Osteocyte (in vitro differentiated cells): Measurements from ENCODE around the gene UPP1. TPM values are rescaled to one million over a fixed set of nuclear protein-coding genes. Genes with fewer than 3 reads are reported as not detected.
"Not testable (repeated sequence)": the region's sequence is repeated elsewhere in the genome, so short reads cannot be mapped to it uniquely, and the experiment has no call there.

Experiments
- DNase-seq: peaks from one replicate; pipeline ENCODE4 v3.0.0; 2021; ENCODE audit warnings: mixed read lengths; ENCODE audit not compliant: unreplicated experiment; ENCODE audit errors: extremely low spot score
- H3K27ac Mint-ChIP-seq: one replicate; pipeline ENCODE4 v1.8.0; 2021; ENCODE audit warnings: mild to moderate bottlenecking, mixed read lengths; ENCODE audit not compliant: unreplicated experiment
- H3K27me3 Mint-ChIP-seq: one replicate; pipeline ENCODE4 v1.8.0; 2021; ENCODE audit warnings: mixed read lengths; ENCODE audit not compliant: unreplicated experiment
- H3K36me3 Mint-ChIP-seq: one replicate; pipeline ENCODE4 v1.8.0; 2021; ENCODE audit warnings: mixed read lengths; ENCODE audit not compliant: unreplicated experiment
- H3K4me1 Mint-ChIP-seq: one replicate; pipeline ENCODE4 v1.8.0; 2021; ENCODE audit warnings: mixed read lengths; ENCODE audit not compliant: unreplicated experiment
- H3K4me3 Mint-ChIP-seq: one replicate; pipeline ENCODE4 v1.8.0; 2021; ENCODE audit warnings: mild to moderate bottlenecking, moderate library complexity, mixed read lengths; ENCODE audit not compliant: unreplicated experiment
- H3K9me3 Mint-ChIP-seq: one replicate; pipeline ENCODE4 v1.8.0; 2021; ENCODE audit warnings: mixed read lengths; ENCODE audit not compliant: unreplicated experiment
- total RNA-seq: library from RNA; stranded (reverse); gene quantifications from 2 replicates; pipeline ENCODE4 v1.2.1, GENCODE V29; 2021
- TF ChIP-seq, protein P1 (sequence below): fragments of 200-600 bp; sonication (generic); IDR thresholded peaks from 2 replicates; pipeline ENCODE4 v1.5.0; 2021; ENCODE audit warnings: antibody characterized with exemption, mild to moderate bottlenecking, moderate library complexity

The UPP1 gene
- total RNA-seq, 1 donor from 2014 or later = 27.3 TPM

DNA sequence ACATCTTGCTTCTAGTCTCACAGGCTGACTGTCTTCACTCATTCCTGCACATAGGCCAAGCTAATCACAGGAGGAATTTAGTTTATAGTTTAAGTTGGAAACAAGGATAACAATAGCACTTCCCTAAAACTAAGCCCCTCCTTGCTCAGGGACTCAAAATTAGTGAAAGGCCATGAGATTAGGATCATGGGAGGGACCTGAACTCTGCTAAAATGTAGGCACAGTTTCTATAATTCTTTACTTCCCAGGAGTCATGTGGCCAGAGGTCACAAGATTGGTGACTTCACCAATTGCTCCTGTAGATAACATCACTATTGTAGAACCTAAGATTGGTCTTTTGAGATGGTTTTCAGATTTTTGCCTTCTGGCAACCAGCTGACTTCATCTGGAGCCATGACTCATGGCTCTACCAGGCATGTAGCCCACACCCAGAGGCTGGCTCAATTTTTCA, 14.8 kb upstream of the UPP1 start:
- H3K4me3 Mint-ChIP-seq = no peak overlapping the region
- H3K9me3 Mint-ChIP-seq = peaks cover 10% of the 10 kb centered on the region
- H3K27ac Mint-ChIP-seq = no peak overlapping the region
- TF ChIP-seq, protein P1, sequence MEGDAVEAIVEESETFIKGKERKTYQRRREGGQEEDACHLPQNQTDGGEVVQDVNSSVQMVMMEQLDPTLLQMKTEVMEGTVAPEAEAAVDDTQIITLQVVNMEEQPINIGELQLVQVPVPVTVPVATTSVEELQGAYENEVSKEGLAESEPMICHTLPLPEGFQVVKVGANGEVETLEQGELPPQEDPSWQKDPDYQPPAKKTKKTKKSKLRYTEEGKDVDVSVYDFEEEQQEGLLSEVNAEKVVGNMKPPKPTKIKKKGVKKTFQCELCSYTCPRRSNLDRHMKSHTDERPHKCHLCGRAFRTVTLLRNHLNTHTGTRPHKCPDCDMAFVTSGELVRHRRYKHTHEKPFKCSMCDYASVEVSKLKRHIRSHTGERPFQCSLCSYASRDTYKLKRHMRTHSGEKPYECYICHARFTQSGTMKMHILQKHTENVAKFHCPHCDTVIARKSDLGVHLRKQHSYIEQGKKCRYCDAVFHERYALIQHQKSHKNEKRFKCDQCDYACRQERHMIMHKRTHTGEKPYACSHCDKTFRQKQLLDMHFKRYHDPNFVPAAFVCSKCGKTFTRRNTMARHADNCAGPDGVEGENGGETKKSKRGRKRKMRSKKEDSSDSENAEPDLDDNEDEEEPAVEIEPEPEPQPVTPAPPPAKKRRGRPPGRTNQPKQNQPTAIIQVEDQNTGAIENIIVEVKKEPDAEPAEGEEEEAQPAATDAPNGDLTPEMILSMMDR = no peak
- H3K4me1 Mint-ChIP-seq = peaks cover 10% of the 10 kb centered on the region
- DNase-seq = no peak
- H3K36me3 Mint-ChIP-seq = peaks cover 3% of the 10 kb centered on the region
- no peaks in the 10 kb centered on the region for H3K27me3 Mint-ChIP-seq

GRCh38 chr7:48077423-48077822, 11.6 kb upstream of the UPP1 start:
- Mint-ChIP-seq H3K27ac (no peak overlapping the region), H3K4me3 (no peak overlapping the region), H3K4me1 (peaks cover 10% of the 10 kb centered on the region), H3K9me3 (peaks cover 1% of the 10 kb centered on the region), H3K36me3 (peaks cover 1% of the 10 kb centered on the region), H3K27me3 (no peaks in the 10 kb centered on the region)
- TF ChIP-seq, protein P1 = no peak
- DNase-seq = no peak

- H3K27ac Mint-ChIP-seq = no peak overlapping the region
- H3K9me3 Mint-ChIP-seq = no peaks in the 10 kb centered on the region
- no peaks in the 10 kb centered on the region for H3K36me3 Mint-ChIP-seq
- no peaks in the 10 kb centered on the region for H3K27me3 Mint-ChIP-seq
- peaks cover 19% of the 10 kb centered on the region for H3K4me1 Mint-ChIP-seq
- TF ChIP-seq, protein P1 = no peak
- DNase-seq = no peak
- H3K4me3 Mint-ChIP-seq = no peak overlapping the region
Measured at GRCh38 chr7:48078470-48078869, 10.6 kb upstream of the UPP1 start.

DNA sequence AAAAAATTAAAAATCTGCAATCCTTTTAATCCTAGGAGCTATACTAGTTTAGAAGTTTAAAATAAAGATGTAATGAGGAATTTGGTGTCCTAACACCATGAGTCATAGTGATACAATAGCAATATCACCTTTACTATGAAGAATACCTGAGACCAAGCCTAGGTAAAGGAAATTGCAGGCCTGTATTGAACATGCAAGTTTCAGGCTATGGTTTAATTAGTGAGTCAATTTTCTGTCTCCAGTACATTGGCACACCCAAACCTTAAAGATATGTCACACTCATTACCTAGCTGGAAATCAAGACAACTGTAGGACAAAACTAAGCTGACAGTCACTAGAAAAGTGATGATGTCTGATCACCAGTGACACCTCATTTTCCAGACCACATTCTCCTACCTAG, 6.7 kb upstream of the UPP1 start:
- DNase-seq, H3K27me3 Mint-ChIP-seq, H3K9me3 Mint-ChIP-seq, H3K36me3 Mint-ChIP-seq, H3K4me3 Mint-ChIP-seq: not testable (repeated sequence)
- Mint-ChIP-seq H3K4me1 (peaks cover 49% of the 10 kb centered on the region), H3K27ac (peak overlapping the region; percentile 4)

GRCh38 chr7:48083114-48083830, 5.8 kb upstream of the UPP1 start:
- Mint-ChIP-seq H3K27me3 (no peaks in the 10 kb centered on the region), H3K4me3 (no peak overlapping the region), H3K27ac (peak overlapping the region; percentile 74), H3K4me1 (peaks cover 55% of the 10 kb centered on the region), H3K36me3 (no peaks in the 10 kb centered on the region), H3K9me3 (no peaks in the 10 kb centered on the region)
- DNase-seq = no peak
- TF ChIP-seq, protein P1 = no peak
